ENCODE results near the gene SMAD4. TPM values are rescaled to one million over a fixed set of nuclear protein-coding genes. Genes with fewer than 3 reads are reported as not detected.
"Not testable (repeated sequence)": the region's sequence is repeated elsewhere in the genome, so short reads cannot be mapped to it uniquely, and the experiment has no call there.

The SMAD4 gene
- polyA plus RNA-seq, 3 donors = 21.0 to 34.0 (median 29.1) TPM

GRCh38 chr18:51092117-51092516 is 62.1 kb downstream of the SMAD4 start:
- peaks cover under 1 to 4% of the 10 kb centered on the region in 2 donors for H3K36me3 Mint-ChIP-seq
- H3K9me3 Mint-ChIP-seq = peaks cover 6 to 26% (median 18%) of the 10 kb centered on the region in 7 donors
- H3K4me1 ChIP-seq (ENCODE audit: control insufficient read depth in 1 of 2, insufficient read depth in 2 of 2, low read length in 2 of 2) = no peaks in the 10 kb centered on the region
- H3K4me2 ChIP-seq (replicated peaks; ENCODE audit: extremely low read depth, low read length, poor library complexity, severe bottlenecking) = no peak overlapping the region
- H4K20me1 ChIP-seq (ENCODE audit: insufficient read depth, low read length) = no peaks in the 10 kb centered on the region
- H3K27ac ChIP-seq (ENCODE audit: low read depth in 1 of 2, low read length in 2 of 2) = no peak overlapping the region
- no peaks in the 10 kb centered on the region for H3K36me3 ChIP-seq (replicated peaks in 1 of 2; ENCODE audit: control insufficient read depth in 1 of 2, insufficient read depth in 2 of 2, low read length in 2 of 2)
- no peak for DNase-seq
- peaks cover 4 to 13% of the 10 kb centered on the region in 2 donors for H3K9me3 ChIP-seq (replicated peaks in 1 of 2; ENCODE audit: control insufficient read depth in 1 of 2, insufficient read depth in 1 of 2, low read length in 2 of 2)
- no CpG with 5 or more reads among the region's 2 CpGs for WGBS (ENCODE audit: insufficient coverage)
- H3K4me1 Mint-ChIP-seq = no peaks in the 10 kb centered on the region
- no peaks in the 10 kb centered on the region for H3K27me3 ChIP-seq (ENCODE audit: control insufficient read depth in 2 of 2, insufficient read depth in 2 of 2, low read length in 2 of 2)
- H3K4me3 Mint-ChIP-seq = no peak overlapping the region
- H3K79me2 ChIP-seq (ENCODE audit: insufficient read depth, low read length) = no peaks in the 10 kb centered on the region
- H3K27ac Mint-ChIP-seq = peak overlapping the region in 1 of 7 donors; percentile 32
- H2AFZ ChIP-seq (ENCODE audit: insufficient read depth, low read depth, low read length, poor library complexity, severe bottlenecking) = no peak overlapping the region
- TF ChIP-seq CTCF (IDR thresholded peaks at IDR 0.05) = no peak
- intact Hi-C loops (cut with micrococcal nuclease) = no loop called here
- no peak overlapping the region for H3K9ac ChIP-seq (ENCODE audit: insufficient read depth, low read length, poor library complexity, severe bottlenecking)
- H3K4me3 ChIP-seq (replicated peaks in 1 of 3; ENCODE audit: low read depth in 2 of 3, low read length in 3 of 3) = no peak overlapping the region
- peaks cover 0 to 9% (median 5%) of the 10 kb centered on the region in 3 donors for H3K27me3 Mint-ChIP-seq (ENCODE audit: low read depth in 3 of 3)

GRCh38 chr18:51092967-51093366 is 63.0 kb downstream of the SMAD4 start:
- H4K20me1 ChIP-seq (ENCODE audit: insufficient read depth, low read length); H3K9ac ChIP-seq (ENCODE audit: insufficient read depth, low read length, poor library complexity, severe bottlenecking); H3K36me3 Mint-ChIP-seq; DNase-seq; H3K27me3 Mint-ChIP-seq (ENCODE audit: low read depth in 3 of 3); H3K4me3 Mint-ChIP-seq; H3K4me1 Mint-ChIP-seq; H3K79me2 ChIP-seq (ENCODE audit: insufficient read depth, low read length); H3K4me3 ChIP-seq (replicated peaks in 1 of 3; ENCODE audit: low read depth in 2 of 3, low read length in 3 of 3); H3K27me3 ChIP-seq (ENCODE audit: control insufficient read depth in 2 of 2, insufficient read depth in 2 of 2, low read length in 2 of 2); H3K27ac Mint-ChIP-seq; H2AFZ ChIP-seq (ENCODE audit: insufficient read depth, low read depth, low read length, poor library complexity, severe bottlenecking); H3K4me1 ChIP-seq (ENCODE audit: control insufficient read depth in 1 of 2, insufficient read depth in 2 of 2, low read length in 2 of 2); H3K4me2 ChIP-seq (replicated peaks; ENCODE audit: extremely low read depth, low read length, poor library complexity, severe bottlenecking); H3K27ac ChIP-seq (ENCODE audit: low read depth in 1 of 2, low read length in 2 of 2); H3K36me3 ChIP-seq (replicated peaks in 1 of 2; ENCODE audit: control insufficient read depth in 1 of 2, insufficient read depth in 2 of 2, low read length in 2 of 2); intact Hi-C loops (cut with micrococcal nuclease); H3K9me3 ChIP-seq (replicated peaks in 1 of 2; ENCODE audit: control insufficient read depth in 1 of 2, insufficient read depth in 1 of 2, low read length in 2 of 2): not testable (repeated sequence)
- H3K9me3 Mint-ChIP-seq = peaks cover 3 to 19% (median 10%) of the 10 kb centered on the region in 7 donors
- no CpG with 5 or more reads among the region's 1 CpG for WGBS (ENCODE audit: insufficient coverage)
